ENCODE results near the gene DLG2. TPM values are rescaled to one million over a fixed set of nuclear protein-coding genes. Genes with fewer than 3 reads are reported as not detected.

DLG2 gene
- polyA plus RNA-seq, 3 donors, result 0.24 to 0.39 TPM; not detected in 1

GRCh38 chr11:85187992-85188391 is 439.2 kb downstream of the DLG2 start:
- Histone ChIP-seq H3K27ac (ENCODE audit: low read depth in 1 of 2, low read length in 2 of 2) (no peak overlapping the region), H2AFZ (ENCODE audit: insufficient read depth, low read depth, low read length, poor library complexity, severe bottlenecking) (no peak overlapping the region), H3K4me1 (ENCODE audit: control insufficient read depth in 1 of 2, insufficient read depth in 2 of 2, low read length in 2 of 2) (no peaks in the 10 kb centered on the region), H3K4me2 (replicated peaks; ENCODE audit: extremely low read depth, low read length, poor library complexity, severe bottlenecking) (no peak overlapping the region), H3K4me3 (replicated peaks in 1 of 3; ENCODE audit: low read depth in 2 of 3, low read length in 3 of 3) (no peak overlapping the region), H3K9me3 (replicated peaks in 1 of 2; ENCODE audit: control insufficient read depth in 1 of 2, insufficient read depth in 1 of 2, low read length in 2 of 2) (peaks cover 0 to 6% of the 10 kb centered on the region in 2 donors), H3K36me3 (replicated peaks in 1 of 2; ENCODE audit: control insufficient read depth in 1 of 2, insufficient read depth in 2 of 2, low read length in 2 of 2) (no peaks in the 10 kb centered on the region), H3K9ac (ENCODE audit: insufficient read depth, low read length, poor library complexity, severe bottlenecking) (no peak overlapping the region), H3K27me3 (ENCODE audit: control insufficient read depth in 2 of 2, insufficient read depth in 2 of 2, low read length in 2 of 2) (no peaks in the 10 kb centered on the region), H4K20me1 (ENCODE audit: insufficient read depth, low read length) (no peaks in the 10 kb centered on the region), H3K79me2 (ENCODE audit: insufficient read depth, low read length) (no peaks in the 10 kb centered on the region)
- Mint-ChIP-seq H3K9me3 (peaks cover 0 to 12% (median 2%) of the 10 kb centered on the region in 7 donors), H3K36me3 (no peaks in the 10 kb centered on the region), H3K27ac (no peak overlapping the region), H3K4me1 (no peaks in the 10 kb centered on the region), H3K4me3 (no peak overlapping the region), H3K27me3 (ENCODE audit: low read depth in 3 of 3) (peaks cover 0 to 3% (median 0%) of the 10 kb centered on the region in 3 donors)
- WGBS (ENCODE audit: insufficient coverage), result no CpG with 5 or more reads among the region's 1 CpG
- DNase-seq, result no peak
- no peak for TF ChIP-seq CTCF (IDR thresholded peaks at IDR 0.05)
- intact Hi-C loops (cut with micrococcal nuclease), result no loop called here

- Mint-ChIP-seq H3K27ac (no peak overlapping the region), H3K36me3 (no peaks in the 10 kb centered on the region), H3K27me3 (ENCODE audit: low read depth in 3 of 3) (no peaks in the 10 kb centered on the region), H3K4me3 (no peak overlapping the region), H3K9me3 (peaks cover 0 to 6% (median 0%) of the 10 kb centered on the region in 7 donors), H3K4me1 (no peaks in the 10 kb centered on the region)
- intact Hi-C loops (cut with micrococcal nuclease), result no loop called here
- WGBS (ENCODE audit: insufficient coverage), result no CpG with 5 or more reads among the region's 1 CpG
- H4K20me1 ChIP-seq (ENCODE audit: insufficient read depth, low read length), result no peaks in the 10 kb centered on the region
- no peak overlapping the region for H3K27ac ChIP-seq (ENCODE audit: low read depth in 1 of 2, low read length in 2 of 2)
- no peaks in the 10 kb centered on the region for H3K27me3 ChIP-seq (ENCODE audit: control insufficient read depth in 2 of 2, insufficient read depth in 2 of 2, low read length in 2 of 2)
- DNase-seq, result no peak
- no peaks in the 10 kb centered on the region for H3K36me3 ChIP-seq (replicated peaks in 1 of 2; ENCODE audit: control insufficient read depth in 1 of 2, insufficient read depth in 2 of 2, low read length in 2 of 2)
- H3K79me2 ChIP-seq (ENCODE audit: insufficient read depth, low read length), result no peaks in the 10 kb centered on the region
- H3K4me2 ChIP-seq (replicated peaks; ENCODE audit: extremely low read depth, low read length, poor library complexity, severe bottlenecking), result no peak overlapping the region
- TF ChIP-seq CTCF (IDR thresholded peaks at IDR 0.05), result no peak
- H3K9ac ChIP-seq (ENCODE audit: insufficient read depth, low read length, poor library complexity, severe bottlenecking), result no peak overlapping the region
- H3K4me3 ChIP-seq (replicated peaks in 1 of 3; ENCODE audit: low read depth in 2 of 3, low read length in 3 of 3), result no peak overlapping the region
- peaks cover 0 to 6% of the 10 kb centered on the region in 2 donors for H3K9me3 ChIP-seq (replicated peaks in 1 of 2; ENCODE audit: control insufficient read depth in 1 of 2, insufficient read depth in 1 of 2, low read length in 2 of 2)
- H2AFZ ChIP-seq (ENCODE audit: insufficient read depth, low read depth, low read length, poor library complexity, severe bottlenecking), result no peak overlapping the region
- H3K4me1 ChIP-seq (ENCODE audit: control insufficient read depth in 1 of 2, insufficient read depth in 2 of 2, low read length in 2 of 2), result no peaks in the 10 kb centered on the region
These were observed 442.4 kb downstream of the DLG2 start for GRCh38 chr11:85184721-85185120.

Measured in CD14-positive monocyte (primary cell).